GM19463 (cell line): ENCODE data around the gene SH3BP4.

Experiments
- ATAC-seq: cut with Tn5 transposase; IDR thresholded peaks from one replicate; pipeline ENCODE4 v1.9.1; 2021; ENCODE audit warnings: mild to moderate bottlenecking, moderate library complexity; ENCODE audit not compliant: unreplicated experiment

Gene SH3BP4

DNA sequence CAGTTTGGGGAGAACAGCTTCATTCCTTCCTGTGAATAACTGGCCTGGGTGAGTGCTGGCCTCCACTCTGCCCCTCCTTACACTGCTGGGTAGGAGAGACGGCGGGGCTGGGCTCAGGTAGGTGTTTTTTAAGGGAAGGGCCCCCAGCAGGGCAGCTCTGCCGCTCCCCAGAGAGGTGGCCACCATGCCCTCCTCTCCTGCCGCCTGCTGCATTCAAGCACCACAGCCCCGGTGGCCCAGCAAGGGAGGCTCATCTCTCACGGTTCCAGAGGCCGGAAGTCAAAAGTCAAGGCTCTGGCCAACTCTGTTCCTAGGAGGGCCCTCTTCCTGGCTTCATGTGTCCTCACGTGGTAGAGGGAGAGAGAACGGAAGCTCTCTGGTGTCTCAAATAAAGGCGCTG lies 81.1 kb downstream of the SH3BP4 start:
- ATAC-seq: no peak

DNA sequence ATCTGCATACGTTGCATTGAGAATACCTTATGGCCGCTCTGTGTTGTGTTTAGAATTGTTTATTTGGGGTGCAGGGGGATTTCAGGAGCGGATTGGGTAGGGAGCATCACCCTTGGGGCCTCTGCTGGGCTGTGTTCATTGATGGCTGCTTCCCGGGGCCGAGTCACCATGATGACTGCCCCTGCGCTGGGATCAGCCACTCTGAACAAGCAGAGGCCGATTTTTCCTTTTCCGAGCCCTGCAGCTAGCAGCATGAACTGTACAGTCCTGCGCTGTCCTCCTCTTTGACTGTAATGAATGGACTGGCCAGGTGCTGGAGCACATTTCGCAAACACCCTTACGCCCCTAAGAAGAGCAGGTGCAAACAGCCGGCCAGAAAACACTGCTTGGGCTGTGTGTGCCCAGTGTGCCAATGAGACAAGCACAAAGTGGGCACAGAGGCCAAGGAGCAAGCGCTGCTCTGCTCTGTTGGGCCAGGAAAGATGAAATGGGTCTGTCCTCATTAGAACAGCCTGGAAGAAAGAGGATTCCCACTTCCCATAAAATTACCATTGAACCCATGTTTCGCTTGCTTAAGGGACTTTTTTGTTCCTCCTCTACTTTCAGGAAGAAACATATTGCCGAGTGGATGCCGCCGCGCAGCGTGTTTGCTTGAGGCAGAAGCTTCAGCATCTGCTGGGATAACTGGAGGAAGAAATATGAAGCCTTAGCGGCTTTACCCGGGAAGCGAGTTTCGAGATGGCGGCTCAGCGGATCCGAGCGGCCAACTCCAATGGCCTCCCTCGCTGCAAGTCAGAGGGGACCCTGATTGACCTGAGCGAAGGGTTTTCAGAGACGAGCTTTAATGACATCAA lies 82.7 kb downstream of the SH3BP4 start:
- ATAC-seq: no peak

DNA sequence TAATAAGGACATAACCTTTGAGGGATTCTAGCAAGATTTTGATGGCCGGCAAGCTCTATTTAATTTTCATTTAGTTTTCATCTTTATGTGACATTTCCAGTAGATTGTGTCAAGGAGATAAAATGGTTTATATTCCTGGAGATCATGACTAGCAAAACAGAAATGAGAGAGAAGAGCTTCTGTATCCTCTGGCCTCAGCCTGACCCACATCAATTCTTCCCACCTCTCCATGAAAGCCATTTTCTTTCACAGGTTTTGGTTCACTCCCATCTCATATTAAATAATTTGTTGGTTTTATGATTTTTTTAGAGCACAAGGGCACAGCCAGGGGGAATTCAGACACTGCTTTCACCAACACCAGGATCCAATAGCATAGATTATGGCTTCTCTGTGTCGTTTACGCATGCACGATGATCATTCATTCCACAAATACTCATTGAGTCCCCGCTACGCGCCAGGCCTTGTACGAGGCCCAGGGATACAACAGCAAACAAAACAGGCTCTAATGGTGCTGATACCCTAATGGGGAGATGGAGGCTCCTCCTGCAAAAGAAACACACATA lies 85.9 kb downstream of the SH3BP4 start:
- ATAC-seq: no peak

DNA sequence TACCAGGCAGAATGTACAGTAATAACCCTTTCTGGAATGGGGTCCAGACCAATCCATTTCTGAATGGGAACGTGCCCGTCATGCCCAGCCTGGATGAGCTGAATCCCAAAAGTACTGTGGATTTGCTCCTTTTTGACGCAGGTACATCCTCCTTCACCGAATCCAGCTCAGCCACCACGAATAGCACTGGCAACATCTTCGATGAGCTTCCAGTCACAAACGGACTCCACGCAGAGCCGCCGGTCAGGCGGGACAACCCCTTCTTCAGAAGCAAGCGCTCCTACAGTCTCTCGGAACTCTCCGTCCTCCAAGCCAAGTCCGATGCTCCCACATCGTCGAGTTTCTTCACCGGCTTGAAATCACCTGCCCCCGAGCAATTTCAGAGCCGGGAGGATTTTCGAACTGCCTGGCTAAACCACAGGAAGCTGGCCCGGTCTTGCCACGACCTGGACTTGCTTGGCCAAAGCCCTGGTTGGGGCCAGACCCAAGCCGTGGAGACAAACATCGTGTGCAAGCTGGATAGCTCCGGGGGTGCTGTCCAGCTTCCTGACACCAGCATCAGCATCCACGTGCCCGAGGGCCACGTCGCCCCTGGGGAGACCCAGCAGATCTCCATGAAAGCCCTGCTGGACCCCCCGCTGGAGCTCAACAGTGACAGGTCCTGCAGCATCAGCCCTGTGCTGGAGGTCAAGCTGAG lies 89.6 kb downstream of the SH3BP4 start:
- ATAC-seq: no peak

DNA sequence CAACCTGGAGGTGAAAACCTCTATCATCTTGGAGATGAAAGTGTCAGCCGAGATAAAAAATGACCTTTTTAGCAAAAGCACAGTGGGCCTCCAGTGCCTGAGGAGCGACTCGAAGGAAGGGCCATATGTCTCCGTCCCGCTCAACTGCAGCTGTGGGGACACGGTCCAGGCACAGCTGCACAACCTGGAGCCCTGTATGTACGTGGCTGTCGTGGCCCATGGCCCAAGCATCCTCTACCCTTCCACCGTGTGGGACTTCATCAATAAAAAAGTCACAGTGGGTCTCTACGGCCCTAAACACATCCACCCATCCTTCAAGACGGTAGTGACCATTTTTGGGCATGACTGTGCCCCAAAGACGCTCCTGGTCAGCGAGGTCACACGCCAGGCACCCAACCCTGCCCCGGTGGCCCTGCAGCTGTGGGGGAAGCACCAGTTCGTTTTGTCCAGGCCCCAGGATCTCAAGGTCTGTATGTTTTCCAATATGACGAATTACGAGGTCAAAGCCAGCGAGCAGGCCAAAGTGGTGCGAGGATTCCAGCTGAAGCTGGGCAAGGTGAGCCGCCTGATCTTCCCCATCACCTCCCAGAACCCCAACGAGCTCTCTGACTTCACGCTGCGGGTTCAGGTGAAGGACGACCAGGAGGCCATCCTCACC lies 90.2 kb downstream of the SH3BP4 start:
- ATAC-seq: no peak

- no peak for ATAC-seq
These were observed 91.0 kb downstream of the SH3BP4 start for GRCh38 chr2:235042576-235043515.

DNA sequence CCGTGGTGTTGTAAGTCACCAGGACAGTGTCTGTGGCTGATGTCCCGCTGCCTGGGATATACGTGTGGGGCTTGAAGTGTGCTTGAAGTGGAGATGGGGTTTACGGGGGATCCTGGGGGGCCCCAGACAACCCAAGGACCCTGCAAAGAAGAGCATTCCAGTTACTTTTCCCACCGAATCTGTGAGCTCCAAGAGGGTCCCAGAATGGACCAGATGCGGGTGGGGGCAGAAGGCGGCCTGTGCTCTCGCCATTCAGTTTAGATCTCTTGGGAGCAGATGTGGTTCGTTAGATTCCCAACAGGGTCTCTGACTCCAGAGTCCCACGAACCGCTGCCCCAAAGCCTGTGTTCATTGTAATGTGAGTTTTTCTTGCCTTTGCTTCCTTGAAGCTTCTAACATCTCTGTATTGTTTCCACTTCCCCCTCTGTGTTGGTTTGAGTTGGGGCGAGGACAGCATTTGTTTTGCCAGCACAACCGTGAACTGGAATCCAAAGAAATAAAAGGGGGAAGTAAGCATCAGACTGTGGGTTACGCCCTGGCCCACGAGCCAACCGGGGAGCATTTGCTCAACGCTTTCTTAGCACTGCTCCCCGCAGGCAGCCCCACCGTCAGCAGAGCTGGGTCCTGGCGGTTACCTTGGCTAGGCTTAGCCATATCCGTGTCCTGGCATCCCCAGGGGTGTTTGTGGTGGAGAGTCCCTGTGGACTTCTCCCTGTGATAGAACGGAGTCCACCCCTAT lies 92.1 kb downstream of the SH3BP4 start:
- ATAC-seq: no peak

- no peak for ATAC-seq
These were observed 92.9 kb downstream of the SH3BP4 start for GRCh38 chr2:235044501-235045271.

DNA sequence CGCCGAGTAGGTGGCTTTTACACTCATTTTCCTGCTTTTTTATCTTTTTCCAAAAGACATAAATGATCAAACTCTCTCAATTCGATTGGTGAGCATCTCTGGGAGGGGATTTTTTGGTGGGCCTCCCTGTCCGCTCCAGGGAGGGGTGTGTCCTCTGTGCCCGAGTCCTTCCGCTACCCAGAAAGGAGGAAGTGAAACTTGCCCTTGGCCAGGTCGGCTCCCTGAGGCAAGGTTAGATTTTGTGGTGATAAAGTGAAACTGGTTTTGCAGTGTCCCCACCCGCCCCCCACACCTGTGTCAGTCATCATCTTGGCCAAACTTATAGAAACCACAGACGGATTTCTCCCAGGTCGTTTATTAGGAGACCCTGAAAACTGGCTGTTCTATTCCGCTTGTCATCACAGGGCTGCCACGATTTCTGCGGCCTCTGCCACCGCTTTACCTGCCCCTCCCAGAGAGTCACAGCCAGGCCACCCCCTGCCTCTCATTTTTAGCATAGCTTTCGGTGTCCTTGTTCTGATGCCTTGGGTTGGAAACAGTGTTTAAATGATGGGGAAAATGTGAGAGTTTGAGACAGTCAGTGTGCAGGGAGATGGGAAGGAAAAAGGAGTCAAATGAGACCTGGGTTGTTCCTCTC lies 93.6 kb downstream of the SH3BP4 start:
- ATAC-seq: peak; percentile 88

DNA sequence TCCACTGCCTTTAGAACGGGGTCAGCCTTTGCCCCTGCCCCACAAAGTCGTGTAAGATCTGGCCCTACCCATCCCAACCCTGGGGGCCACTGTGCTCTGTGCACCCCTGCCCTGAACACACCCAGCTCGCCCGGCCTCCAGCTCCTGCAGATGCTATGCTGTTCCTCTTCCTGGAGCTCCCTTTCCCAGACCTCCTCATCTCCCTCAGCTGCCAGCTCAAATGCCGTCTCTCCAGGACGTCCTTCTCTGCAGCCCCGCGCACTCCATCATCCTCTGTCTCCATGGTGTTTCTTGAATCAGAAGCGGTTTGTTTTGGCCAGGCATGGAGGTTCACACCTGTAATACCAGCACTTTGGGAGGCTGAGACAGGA lies 94.1 kb downstream of the SH3BP4 start:
- no peak for ATAC-seq

DNA sequence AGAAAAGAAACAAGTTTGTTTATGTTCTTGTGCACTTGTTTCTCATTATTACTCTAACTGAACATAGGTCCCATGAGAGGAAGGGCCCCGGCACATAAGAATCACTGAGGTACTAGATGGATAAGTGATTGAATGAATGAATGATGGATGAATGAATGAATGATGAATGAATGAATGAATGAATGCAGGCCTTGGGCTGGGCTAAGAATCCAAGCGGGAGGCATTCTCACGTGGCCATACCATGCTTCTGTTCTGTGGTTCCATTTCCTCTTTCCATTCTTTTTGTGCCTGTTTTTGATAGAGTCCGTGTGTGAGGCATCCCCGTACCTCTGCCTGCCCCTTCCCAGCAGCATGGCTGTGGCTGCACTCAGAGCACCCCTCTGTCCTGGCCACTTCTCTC lies 94.8 kb downstream of the SH3BP4 start:
- no peak for ATAC-seq

- no peak for ATAC-seq
These were observed 95.6 kb downstream of the SH3BP4 start for GRCh38 chr2:235047171-235048160.

- ATAC-seq: no peak
These were observed 96.7 kb downstream of the SH3BP4 start for GRCh38 chr2:235048549-235048948.

DNA sequence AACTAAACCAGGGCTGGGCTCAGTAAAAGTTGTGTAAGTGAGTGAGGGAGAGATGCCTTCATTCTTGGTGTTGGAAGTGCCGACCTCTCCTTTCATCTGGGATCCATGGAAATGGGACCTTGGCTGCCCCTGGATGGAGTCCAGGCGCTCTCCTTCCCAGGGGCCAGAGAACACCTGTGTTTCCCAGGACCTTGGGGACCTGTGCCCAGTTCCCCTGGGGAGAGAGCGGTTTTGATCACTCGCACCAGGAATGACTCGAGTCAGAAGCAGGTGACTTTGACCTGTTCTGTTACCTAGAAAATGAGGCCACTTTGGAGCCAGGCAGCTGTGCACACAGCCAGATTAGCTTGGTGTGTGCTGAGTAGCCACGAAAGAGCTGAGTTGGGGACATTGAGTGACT lies 97.3 kb downstream of the SH3BP4 start:
- no peak for ATAC-seq

GRCh38 chr2:235049719-235050118 lies 97.9 kb downstream of the SH3BP4 start:
- ATAC-seq: no peak

DNA sequence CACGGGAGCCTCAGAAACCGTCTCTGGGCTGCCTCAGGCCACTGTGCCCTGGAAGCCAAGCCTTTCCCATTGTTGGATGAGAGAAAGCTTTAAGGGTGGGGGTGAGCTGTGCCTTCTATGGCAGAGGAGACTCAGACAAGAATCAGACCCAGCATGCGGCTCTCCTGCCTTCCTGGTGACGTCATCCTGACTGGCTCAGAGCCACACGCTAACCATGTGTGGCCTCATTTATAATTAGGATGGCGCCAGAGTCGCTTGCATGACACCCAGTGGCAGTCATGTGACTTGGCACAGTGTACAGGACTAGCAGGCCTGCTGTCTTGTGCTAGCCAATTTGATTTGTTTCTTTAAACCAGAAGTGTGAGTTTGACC lies 99.1 kb downstream of the SH3BP4 start:
- no peak for ATAC-seq

DNA sequence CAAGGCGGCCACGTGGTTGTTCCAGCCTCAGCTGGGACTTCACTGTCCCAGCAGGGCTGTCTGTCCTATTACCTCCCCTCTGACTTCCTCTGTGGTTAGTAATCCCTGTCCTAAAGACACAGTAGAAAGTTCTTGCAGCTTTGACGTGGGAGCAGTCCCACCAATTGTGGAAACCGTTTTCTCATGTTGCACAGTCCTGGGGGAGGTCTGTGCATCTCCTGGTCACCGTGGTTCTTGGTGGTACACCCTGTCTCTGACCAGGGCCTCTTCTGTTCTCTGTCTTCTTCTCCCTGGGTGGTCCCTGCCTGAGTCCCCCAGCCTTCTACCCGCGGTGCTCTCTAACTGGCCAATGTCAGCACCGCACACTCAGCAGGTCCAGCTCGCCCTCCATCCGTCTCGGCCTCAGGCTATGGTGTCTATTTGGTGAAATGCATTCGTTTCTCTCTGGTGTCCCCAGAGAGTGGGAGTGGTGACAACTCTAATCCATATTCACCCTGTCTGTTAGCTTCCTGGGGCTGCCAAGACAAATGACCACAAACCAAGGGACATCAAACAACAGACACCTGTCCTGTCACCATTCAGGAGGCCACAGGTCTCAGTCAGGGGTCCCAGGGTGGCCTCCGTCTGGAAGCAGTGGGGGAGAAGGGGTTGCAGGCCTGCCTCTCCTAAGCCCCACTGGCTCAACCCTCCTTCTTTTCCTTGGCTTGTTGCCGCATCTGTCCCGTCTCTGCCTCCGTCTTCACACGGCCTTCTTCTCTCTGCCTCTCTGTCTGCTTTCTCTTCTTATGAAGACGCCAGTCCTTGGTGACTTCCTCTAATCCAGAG lies 99.8 kb downstream of the SH3BP4 start:
- ATAC-seq: no peak
